Measurements from ENCODE around the gene PMPCA. TPM values are rescaled to one million over a fixed set of nuclear protein-coding genes. Genes with fewer than 3 reads are reported as not detected.
A peak's percentile ranks its signal among the peaks of the same experiment; 100 is the strongest.

PMPCA gene
- total and polyA plus RNA-seq, 2 of the 13 experiments (the other 11 are each of a cell fraction or from before 2014, with no cell fraction given) = 70.2 to 88.4 TPM

GRCh38 chr9:136363949-136364748 lies 46.3 kb upstream of the PMPCA start (continued):
- TF ChIP-seq ZNF121 (CRISPR knock-in tag; IDR thresholded peaks at IDR 0.05) (no peak), HINFP (CRISPR knock-in tag; IDR thresholded peaks at IDR 0.05; ENCODE audit: low read depth) (no peak), ETV5 (CRISPR knock-in tag; IDR thresholded peaks at IDR 0.05; ENCODE audit: borderline replicate concordance) (no peak), ZNF230 (CRISPR knock-in tag; IDR thresholded peaks at IDR 0.05) (0 out of 2 replicates have a peak, but pooled peaks have one; percentile 14), EHMT2 (IDR thresholded peaks at IDR 0.05; ENCODE audit: borderline replicate concordance, low read depth, low read length) (no peak), KDM6A (CRISPR knock-in tag; IDR thresholded peaks at IDR 0.05; ENCODE audit: low read depth) (no peak), DZIP1 (CRISPR knock-in tag; IDR thresholded peaks at IDR 0.05) (no peak; the same call in 1 of the 2 replicates), ZNF660 (CRISPR knock-in tag; IDR thresholded peaks at IDR 0.05; ENCODE audit: borderline replicate concordance, low read depth) (no peak)

All from HepG2 (cell line).